ENCODE results near the gene RNPS1.

- no peak for TF ChIP-seq CTCF (IDR thresholded peaks at IDR 0.05)
- TF ChIP-seq ZFX (IDR thresholded peaks at IDR 0.05; ENCODE audit: borderline replicate concordance) = no peak
Measured at GRCh38 chr16:2270588-2271470, 2.9 kb upstream of the RNPS1 start.

Measured in 22Rv1 (cell line).